ENCODE measurements around the gene SMARCD1.

DNA sequence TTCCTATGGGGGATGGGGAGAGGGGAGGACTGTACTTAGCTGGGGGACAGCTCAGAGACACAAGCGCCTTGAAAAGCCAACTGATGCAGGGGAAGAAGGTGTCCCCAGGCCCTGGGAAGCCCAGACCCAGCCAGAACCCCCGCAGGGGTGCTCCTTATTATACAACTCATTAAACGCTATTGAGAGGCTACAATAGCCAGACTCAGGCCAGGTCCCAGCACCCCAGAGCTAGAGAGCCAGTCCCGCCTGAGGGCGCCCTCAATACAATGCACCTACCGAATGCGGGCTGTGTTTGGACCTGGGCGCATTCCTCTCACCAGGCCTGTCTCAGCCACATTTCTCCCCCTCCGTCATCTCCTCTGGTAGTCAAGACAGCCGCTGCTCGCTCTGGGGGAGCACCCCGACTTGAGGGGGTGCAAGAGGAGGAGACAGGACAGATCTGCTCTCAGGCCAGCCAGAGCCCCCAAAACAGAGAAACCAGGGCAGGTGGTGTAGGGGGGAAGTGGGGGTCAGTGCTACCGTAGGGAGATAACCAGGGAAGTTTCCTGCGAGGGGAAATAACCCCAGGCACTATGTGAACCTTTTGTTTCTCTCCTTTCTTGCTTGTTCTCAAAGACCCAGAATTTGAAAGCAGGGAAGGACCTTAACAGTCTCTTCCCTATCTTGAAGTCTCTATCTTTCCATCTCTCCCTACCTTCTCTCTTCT is 33.9 kb upstream of the SMARCD1 start:
- TF ChIP-seq POLR2A (IDR thresholded peaks at IDR 0.05; ENCODE audit: low read depth, low read length) (no peak), TAF1 (IDR thresholded peaks at IDR 0.05; ENCODE audit: low read depth, low read length) (no peak), SPI1 (IDR thresholded peaks at IDR 0.05; ENCODE audit: low read depth, low read length) (no peak), POLR2AphosphoS5 (IDR thresholded peaks at IDR 0.05; ENCODE audit: low read depth, low read length) (no peak), PAX5 (IDR thresholded peaks at IDR 0.05; ENCODE audit: insufficient read depth, low read length, severe bottlenecking) (no peak)
